Fibroblast of skin of left quadriceps (primary cell): ENCODE measurements around the gene GUCY1A2.

Source experiments
- DNase-seq, 2 experiments: peaks; one replicate each; pipeline ENCODE4 v3.0.0-alpha.2; 2013; ENCODE audit warnings: low read depth in 2 of 2

Gene GUCY1A2

DNA sequence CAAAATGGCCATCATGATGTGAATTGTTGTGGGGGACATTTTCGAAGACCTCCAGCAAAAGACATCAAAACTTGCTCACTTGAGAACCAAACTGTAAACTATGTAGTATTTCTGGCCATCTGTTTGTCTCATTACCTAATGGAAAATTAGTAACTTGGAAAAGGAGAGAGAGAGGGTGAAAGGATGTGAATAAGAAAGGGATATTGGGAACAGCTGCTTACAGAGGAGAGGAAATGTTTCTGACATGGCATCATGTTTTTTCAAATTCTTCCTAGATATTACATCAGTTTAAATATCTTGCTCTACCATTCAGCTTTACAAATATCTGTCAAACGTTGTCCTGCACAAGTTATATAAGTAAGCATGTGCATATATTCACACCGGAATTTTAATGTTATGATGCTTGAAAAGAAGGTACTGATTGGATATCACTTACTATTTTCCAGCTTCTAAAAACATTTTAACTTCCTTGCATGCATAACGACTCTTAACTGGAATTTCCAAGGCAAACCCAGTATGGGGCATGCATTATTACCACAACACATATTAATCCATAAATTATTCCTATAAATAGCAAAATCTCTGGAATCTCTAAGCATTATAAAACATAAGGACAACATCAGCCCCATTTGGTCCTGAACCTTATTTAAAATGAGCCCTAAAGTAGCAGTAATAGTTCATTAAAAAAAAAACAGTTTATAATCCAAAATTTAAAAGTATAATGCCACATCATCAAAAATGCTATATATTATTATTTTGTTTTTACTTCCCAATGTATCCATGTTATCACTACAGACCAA is 20.0 kb downstream of the GUCY1A2 start:
- peak; percentile 89 to 91 for DNase-seq

DNA sequence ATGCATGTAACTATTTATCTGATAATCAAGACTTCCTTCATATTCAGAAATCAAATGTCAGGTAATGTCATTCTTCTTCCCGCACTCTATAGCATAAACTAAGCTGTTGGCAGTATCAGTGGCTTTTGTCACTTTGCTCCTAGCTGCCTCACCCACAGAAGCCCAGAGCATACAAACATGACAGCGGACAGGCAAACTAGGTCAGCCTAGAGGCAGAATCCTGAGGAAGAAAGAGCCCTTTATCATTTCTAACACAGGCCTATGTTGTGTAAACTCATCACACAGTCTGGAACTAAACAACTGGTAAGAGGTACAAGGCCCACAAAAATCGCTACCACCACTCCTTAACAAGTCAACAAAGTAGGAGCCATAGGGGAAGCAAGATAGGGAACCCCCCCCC is 21.0 kb downstream of the GUCY1A2 start:
- DNase-seq, result no peak

DNA sequence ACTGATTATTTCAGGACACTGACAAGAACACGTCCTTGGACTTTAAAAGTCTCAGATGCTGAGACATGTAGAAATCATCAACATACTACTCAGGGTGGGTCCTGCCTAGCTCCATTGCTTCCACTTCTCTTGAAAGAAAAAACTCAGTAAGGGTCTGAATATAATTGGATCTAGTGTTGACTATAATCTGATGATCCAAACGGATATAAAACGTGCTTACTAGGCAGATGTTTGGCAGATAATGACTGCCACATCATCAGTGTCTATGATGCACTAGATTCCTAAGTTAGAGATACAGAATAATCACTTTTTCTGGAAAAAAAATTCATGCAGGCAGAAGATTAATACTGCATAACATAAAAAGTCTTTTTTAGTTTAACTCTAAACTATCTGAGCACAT is 21.6 kb downstream of the GUCY1A2 start:
- no peak for DNase-seq

DNA sequence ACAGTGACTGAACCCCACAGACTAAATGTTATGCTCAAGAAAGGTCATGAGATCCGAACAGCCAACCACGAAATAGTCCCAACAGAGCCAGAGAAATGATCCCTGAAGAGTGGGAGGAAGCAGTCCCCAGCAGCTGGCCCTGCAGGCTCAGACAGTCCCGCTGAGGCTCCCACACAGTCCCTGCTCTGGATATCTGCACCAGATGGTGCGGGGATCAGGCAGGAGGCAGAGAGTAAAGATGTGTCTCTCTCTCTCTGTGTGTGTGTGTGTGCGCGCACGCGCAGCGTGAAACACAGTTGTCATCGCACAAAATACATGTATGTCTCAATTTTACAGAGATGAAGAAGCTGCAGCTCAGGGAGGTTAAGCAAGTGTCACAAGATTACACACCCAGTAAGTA is 27.9 kb downstream of the GUCY1A2 start:
- no peak for DNase-seq

DNA sequence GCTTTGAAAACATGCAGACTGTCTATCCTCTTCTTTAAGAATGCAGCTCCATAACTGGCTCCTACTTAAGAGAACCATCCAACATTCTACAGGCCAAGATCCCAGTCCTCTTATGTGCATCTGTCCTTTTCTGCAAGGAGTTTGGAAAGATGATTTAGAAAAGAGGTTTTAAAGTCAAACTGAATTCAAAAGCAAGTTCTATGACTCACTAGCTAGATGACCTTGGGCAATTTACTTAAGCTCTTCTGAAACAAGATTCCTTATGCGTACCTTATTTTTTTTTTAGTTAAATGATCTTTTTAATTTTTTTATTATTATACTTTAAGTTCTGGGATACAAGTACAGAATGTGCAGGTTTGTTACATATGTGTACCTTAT is 29.2 kb downstream of the GUCY1A2 start:
- no peak for DNase-seq

DNA sequence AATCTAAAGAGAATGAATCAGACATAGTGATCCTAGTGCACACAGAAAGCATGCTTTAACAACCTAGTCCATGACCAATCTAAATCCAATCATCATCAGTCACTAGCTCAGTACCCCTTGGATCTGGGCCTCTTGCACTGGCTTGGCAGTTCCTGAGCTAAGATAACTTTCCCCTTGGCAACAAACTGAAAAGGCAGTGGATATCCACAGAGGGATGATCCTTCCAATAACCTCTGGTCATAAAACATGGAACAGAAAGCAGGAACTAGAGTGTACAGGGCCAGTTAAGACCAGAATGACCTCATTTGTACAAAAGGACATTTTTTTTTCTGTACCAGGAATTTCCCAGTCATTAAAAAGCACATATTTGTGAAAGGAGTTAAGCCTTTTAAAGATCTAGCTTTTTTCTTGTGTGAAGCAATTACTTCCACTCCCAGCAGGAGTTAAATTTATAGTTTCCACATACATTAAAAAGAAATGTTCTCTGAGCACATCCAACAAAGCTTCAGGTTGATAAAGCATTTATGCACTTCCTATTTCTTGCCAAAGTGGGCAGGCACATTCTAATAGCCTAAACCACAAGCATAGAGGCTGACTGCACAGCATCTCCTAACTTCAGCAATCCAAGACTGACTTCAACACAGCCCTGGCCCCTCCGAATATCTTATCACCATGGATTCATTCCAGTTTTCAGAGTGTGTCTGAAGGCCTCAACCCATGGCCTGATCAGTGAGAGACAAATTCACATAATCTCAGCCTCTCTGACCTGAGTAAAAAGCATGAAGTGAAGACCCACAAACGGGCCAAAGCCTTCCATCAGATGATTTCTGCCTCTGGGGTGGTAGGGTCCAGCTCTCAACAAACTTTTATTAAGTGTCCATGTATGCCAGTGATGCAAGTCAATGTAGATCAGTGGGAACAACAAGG is 29.9 kb downstream of the GUCY1A2 start:
- peak; percentile 90 for DNase-seq

DNA sequence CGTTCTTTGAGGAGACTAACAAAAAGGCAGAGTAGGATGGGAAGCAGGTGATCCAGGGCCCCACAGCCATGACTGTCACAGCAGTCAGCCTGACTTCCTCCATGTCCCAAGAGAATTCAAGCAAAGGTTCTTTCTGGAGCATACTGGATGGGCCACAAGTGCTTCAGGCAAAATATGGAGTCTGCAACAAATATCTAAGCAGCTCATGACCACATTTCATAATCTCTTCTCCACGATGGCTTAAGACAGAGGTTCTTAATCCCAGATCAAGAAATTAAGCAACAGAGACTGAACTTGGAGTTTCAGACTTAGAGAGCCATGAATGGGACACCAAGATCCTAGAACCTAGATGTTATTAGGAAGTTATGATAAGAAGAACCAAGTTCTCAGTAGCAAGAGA is 31.6 kb downstream of the GUCY1A2 start:
- DNase-seq, result no peak

DNA sequence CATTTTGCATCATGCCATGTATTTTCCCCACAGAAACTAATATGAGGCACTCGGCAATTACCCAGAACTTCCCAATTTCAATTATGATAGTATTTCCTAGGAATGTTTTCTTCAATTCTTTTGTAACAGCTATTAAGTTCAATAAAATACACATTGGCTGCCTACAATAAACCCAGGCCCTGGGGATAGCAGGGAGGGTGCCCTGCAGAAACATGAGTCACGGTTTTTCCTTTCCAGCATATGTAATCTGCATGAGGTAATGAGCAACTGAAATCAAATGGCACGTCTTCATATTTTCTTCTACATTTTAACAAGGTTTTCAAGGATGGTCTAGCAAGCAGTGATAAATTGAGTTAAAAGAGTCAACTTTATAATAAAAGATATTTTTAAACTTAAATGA is 32.0 kb downstream of the GUCY1A2 start:
- DNase-seq, result no peak

DNA sequence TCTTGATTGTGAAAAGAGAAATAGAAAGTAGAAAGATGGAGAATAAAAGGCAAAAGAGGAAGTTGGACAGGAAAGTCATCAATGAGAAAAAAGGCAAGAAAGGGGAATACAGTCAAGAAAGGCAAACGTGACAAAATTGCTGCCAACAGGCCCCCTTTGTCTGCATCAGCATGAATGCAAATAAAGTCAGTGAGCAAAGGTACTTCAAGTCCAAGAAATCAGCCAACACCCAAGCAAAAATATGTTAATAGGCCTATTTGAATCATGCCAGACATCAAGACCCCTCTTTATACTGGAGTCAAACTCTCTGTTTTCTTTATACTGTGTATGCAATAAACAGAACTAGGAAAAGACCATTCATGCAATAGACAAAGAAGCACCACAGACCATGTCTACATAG is 34.3 kb downstream of the GUCY1A2 start:
- no peak for DNase-seq

DNA sequence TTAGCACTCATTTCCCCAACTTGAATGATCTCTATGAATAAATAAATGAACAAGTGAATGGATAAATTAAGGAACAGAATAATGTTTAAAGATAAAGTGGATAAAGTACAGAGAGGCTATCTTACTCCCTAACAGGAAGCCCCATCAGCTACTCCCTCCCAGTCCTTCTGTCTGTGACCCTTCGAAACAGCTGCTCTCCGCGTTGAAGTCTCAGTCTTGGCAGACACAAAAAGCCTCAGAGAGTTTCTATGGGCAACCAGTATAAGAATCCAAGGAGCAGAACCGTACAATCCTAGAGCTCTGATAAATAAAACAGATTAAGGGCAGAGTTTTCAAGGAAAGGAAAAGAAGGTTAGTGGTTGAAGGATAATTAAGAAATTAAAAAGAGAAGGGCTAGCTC is 35.0 kb downstream of the GUCY1A2 start:
- DNase-seq, result no peak

DNA sequence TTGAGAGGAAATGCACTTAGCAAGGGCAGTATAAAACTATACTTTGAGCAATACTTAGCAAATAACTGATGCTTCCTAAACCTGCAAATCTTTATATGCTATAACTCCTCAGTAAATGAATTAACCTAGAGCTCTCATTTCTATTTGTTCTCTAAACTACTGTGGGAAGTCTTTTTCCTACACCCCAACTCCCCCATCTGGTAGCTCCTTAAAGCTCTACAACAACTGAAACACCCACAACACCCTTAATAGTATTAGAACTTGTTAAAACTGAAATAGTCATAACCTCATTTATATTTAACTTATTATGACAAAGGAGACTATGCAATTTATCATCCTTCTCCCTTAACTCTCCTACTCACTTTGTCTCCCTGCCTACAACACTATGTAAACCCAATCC is 43.4 kb downstream of the GUCY1A2 start:
- no peak for DNase-seq

DNA sequence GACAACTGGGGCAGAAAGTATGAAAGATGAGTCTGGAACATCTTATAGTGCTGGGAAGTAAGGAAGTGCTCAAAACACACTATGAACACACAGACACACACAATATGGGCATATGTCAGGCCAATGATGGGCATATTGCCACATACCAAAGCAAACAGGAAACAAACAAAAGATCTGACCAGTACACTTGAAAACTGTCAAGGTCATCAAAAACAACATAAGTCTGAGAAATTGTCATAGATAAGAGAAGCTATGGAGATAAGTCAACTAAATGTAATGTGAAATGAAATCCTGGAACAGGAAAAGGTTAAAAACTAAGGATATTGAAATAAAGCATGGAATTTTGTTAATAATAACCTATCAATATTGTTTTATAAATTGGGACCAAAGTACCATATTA is 46.4 kb downstream of the GUCY1A2 start:
- DNase-seq, result no peak

DNA sequence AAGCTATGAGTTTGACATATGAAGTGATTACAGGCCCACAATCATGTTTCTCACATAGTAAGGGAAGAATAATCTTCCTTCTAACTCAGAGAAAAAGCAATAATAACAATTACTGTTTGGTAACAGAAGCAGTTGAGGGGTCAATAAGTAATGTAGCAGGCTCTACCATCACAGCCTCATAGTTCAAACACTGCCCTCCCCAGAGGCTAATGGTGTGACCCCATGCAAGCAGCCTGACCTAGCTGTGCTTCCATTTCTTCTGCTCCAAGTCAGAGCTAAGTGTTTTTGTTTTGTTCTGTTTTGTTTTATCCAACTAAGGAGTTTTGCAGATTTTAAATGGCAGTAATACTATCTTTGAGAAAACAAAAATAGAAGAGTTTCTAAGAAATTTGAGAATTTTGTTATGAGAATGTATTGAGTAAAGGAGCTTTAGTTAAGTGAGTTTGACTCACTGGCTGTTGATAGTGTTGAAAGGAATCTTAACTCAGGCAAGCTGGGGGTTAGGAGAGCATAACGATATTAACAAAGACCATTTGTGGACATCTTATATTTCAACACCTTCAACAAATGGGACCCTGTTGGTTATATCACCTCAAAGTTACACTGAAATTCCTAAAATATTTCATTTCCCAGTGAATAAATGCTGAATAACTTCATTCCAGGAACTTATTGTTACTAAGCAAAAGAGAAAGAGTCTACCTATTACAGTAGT is 48.5 kb downstream of the GUCY1A2 start:
- DNase-seq, result peak; percentile 37 to 46

DNA sequence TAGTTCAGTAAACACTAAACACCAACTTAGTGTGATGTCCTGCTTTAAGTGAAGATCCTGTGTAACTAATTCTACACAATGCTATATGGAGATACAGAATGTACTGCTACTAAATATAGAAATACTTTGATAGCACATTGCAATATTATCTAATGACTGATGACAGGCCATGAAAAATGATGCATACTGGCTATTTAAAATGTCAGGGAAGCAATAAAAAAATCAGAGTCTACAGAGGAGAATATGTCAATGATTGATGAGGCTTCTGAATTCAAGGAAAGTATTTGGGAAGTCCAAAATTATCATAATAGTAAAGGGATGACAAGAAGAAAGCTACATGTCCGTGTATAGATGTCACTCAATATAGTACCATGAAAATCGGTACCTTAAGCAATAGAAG is 55.3 kb downstream of the GUCY1A2 start:
- DNase-seq, result peak in 1 of 2 experiments; percentile 31

DNA sequence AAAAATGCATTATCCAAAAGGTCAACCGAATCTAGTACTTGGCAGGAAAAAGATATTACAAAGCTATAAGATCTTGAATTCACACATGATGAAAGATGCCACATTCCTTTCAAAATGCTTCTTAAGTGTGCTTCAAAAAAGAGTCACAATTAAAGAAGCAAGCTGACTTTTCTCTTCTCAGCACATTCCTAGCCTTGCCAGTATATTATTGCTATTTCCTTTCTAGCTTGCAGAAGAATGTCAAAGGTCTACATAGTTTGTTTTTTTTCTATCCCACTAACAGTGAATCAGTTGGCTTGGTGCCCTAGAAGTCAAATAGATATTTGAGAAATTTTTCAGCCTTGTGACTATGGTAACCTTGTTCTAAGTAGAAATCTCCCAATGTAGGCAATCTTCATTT is 56.8 kb downstream of the GUCY1A2 start:
- peak; percentile 95 to 96 for DNase-seq

DNA sequence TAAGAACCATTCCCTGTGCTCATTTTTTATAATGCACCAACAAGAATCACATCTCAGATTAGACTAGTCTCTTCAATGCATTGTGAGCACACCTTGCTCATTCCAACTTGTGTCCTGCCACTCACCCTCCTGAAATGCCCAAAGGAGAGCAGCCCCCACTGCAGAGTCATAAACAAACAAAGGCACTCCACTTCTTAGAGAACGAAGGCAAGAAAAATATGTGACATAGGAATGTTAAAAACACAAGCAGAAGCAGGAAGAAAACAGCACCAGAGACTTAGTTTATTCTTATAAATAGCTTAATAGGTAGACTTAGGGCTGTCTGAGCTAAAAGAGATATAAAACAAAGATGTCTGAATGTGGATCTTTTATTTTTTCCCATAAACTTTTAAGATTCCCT is 57.2 kb downstream of the GUCY1A2 start:
- no peak for DNase-seq

DNA sequence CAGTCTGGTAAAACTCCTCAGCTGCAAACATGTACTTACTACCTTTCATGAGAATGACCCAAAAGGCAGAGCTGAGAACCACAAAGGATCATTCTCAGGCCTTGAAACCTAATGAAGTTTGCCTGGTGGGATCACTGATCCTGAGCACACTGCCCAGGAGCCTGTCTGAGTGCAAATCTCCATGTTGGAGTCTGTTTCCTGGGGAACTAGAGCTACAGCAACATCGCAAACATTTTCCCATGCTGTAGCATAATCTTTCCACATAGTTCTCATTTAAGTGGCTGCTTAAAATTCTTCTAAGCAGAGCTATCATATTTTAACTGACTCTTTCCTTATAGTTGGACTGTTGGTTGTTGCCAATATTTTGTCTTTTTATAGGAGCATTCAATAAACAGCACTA is 58.5 kb downstream of the GUCY1A2 start:
- DNase-seq, result peak in 1 of 2 experiments; percentile 6

DNA sequence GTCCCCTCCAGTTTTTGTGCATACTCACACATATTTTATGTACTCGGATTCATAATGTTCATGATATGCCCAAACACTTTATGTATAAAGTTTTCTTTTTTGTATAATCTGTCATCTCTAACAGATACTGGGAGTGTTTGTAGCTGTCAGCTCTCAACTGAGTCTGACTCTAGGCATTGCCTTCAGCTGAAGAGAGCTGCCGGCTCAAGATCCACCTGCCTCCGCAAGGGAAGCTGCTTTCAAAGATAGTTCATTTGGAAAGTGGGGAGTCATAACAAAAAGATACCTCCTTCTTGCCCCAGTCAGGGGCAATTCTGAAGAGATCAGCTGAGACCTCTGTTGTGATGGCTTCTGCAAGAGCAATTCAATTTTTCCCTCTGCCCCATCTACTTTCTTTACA is 58.9 kb downstream of the GUCY1A2 start:
- no peak for DNase-seq

DNA sequence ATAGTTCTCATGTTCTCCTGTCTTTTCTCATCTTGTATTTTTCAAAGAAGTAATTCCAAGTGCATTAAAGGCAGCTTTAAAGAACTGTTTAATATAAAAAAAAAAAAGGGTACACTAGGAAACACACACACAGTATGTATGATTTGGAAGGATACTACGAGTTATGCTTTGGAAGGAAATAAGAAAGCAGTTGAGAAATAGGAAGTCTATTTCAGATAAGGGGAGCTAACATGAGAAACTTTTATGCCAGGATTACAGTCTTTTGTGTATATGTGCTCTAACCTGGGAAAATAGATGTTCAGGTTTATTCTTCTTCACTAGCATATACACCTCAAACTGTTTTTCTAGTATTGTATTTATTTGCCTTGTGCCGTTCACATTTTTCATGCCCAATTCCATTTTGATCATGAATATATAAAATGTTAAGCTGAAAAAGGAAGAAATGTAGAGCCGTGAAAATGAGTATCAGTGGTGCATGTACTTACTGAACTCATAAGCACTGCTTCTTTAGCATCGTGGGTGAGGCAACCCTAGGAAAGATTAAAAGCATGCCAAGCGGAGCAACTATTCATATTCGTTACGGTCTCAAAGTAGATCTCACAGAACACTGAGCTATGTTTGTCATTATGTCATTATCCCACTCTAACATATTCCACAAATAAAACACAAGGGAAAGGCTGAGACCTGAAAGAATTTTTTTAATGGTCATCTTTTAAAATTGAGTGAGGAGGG is 59.6 kb downstream of the GUCY1A2 start:
- no peak for DNase-seq

DNA sequence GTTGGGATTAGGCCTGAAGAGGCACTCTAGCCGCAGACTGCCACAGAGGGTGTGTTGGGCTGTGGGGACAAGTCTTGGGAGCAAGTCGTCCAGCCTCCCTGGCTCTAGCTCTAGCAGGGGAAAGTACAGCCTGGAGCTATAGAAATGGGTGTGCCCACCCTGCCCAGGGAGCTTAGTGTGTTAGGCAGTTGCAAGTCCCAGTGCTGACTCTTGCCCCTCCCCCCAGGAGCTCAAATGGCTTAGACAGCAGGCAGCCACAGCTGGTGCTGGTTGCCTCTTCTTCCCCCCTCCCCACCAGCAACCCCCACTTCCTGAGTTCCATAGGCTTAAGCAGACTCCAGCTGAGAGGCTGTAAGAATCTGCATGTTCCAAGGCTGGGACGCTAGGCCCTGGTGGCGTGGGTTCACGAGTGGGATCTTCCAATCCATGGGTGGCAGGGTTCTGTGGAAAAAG is 61.2 kb downstream of the GUCY1A2 start:
- no peak for DNase-seq

DNA sequence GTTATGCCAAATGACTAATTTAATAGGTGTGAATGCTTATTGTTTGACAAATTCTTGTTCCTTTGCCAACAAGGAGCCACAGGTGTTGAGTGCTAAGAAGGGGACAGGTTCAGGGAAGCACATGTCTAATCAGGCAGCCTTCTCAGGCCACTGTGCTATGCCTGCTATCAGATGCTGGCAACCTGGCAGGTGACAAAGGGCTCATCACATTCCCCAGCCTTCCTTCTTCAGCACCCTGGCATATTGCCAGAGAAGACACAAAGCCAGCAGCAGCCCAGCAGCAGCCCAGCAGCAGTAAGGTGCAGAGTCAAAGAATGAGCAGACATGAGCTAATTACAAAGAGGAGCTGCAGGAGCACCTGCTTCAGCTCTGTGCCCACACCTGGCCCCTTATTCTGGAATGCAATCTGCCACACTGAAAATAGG is 68.2 kb downstream of the GUCY1A2 start:
- no peak for DNase-seq

DNA sequence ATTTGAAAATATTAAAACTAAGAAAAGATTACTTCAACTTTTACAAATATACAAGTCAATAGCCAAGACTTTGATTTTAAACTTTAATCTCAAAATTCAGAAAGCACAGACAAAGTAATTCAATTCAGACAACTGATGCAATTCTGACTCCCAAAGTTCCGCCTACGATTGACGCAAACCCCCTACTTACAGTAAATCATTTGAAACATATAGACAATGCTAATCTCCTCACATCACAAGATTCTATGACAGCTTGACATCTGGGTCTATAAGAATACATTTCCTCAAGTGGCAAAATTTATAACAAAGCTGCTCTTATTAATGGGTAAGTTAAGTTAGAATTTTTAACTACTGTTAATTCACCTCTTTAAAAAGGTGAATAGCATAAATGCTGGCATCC is 75.2 kb downstream of the GUCY1A2 start:
- DNase-seq, result no peak
